IMR-90 (cell line): ENCODE measurements around the gene SERPINA3.
"Not testable (repeated sequence)": the region's sequence is repeated elsewhere in the genome, so short reads cannot be mapped to it uniquely, and the experiment has no call there.

Source experiments
- CEBPB ChIP-seq: IDR thresholded peaks from 2 replicates; pipeline ENCODE4 v1.6.1; 2012; ENCODE audit warnings: low read depth, low read length, improper control_type of control experiment
- CHD1 ChIP-seq: IDR thresholded peaks from 2 replicates; pipeline ENCODE4 v1.6.1; 2012; ENCODE audit warnings: low read depth, low read length, improper control_type of control experiment
- FOS ChIP-seq: fragments of 150-350 bp; IDR thresholded peaks from 2 replicates; pipeline ENCODE4 v1.6.1; 2016; ENCODE audit warnings: low read depth, low read length
- MAZ ChIP-seq: IDR thresholded peaks from 2 replicates; pipeline ENCODE4 v1.6.1; 2012; ENCODE audit warnings: low read depth, mild to moderate bottlenecking, low read length, improper control_type of control experiment, moderate library complexity, borderline replicate concordance
- MXI1 ChIP-seq: IDR thresholded peaks from 2 replicates; pipeline ENCODE4 v1.6.1; 2012; ENCODE audit warnings: low read depth, mild to moderate bottlenecking, low read length, moderate library complexity, borderline replicate concordance
- NFE2L2 ChIP-seq: fragments of 150-350 bp; IDR thresholded peaks from 2 replicates; pipeline ENCODE4 v1.6.1; 2016; ENCODE audit warnings: low read depth, mild to moderate bottlenecking, low read length
- TF ChIP-seq, protein P1 (sequence below): conservative IDR thresholded peaks from 2 replicates; pipeline ENCODE4 v1.5.1; 2012; ENCODE audit warnings: mild to moderate bottlenecking, low read depth, low read length, improper control_type of control experiment
- TF ChIP-seq, protein P2 (sequence below): fragments of 150-350 bp; IDR thresholded peaks from 2 replicates; pipeline ENCODE4 v1.6.1; 2017; ENCODE audit warnings: mild to moderate bottlenecking, antibody characterized with exemption, low read length, low read depth

DNA sequence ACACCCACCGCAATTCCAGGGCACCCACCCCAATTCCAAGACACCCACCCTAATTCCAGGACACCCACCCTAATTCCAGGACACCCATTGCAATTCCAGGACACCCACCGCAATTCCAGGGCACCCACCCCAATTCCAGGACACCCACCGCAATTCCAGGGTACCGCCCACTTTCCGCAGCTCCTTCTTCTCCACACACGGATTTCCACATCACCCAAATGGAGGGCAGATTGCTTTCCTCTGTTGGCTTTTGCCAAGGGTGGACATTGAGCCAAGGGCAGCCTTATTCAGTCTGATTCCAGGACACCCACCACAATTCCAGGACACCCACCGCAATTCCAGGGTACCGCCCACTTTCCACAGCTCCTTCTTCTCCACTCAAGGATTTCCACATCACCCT, 25.6 kb downstream of the SERPINA3 start:
- TF ChIP-seq CHD1, NFE2L2, MAZ, CEBPB, FOS, MXI1: not testable (repeated sequence)
- TF ChIP-seq, protein P1, sequence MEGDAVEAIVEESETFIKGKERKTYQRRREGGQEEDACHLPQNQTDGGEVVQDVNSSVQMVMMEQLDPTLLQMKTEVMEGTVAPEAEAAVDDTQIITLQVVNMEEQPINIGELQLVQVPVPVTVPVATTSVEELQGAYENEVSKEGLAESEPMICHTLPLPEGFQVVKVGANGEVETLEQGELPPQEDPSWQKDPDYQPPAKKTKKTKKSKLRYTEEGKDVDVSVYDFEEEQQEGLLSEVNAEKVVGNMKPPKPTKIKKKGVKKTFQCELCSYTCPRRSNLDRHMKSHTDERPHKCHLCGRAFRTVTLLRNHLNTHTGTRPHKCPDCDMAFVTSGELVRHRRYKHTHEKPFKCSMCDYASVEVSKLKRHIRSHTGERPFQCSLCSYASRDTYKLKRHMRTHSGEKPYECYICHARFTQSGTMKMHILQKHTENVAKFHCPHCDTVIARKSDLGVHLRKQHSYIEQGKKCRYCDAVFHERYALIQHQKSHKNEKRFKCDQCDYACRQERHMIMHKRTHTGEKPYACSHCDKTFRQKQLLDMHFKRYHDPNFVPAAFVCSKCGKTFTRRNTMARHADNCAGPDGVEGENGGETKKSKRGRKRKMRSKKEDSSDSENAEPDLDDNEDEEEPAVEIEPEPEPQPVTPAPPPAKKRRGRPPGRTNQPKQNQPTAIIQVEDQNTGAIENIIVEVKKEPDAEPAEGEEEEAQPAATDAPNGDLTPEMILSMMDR: not testable (repeated sequence)
- TF ChIP-seq, protein P2, sequence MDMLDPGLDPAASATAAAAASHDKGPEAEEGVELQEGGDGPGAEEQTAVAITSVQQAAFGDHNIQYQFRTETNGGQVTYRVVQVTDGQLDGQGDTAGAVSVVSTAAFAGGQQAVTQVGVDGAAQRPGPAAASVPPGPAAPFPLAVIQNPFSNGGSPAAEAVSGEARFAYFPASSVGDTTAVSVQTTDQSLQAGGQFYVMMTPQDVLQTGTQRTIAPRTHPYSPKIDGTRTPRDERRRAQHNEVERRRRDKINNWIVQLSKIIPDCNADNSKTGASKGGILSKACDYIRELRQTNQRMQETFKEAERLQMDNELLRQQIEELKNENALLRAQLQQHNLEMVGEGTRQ: not testable (repeated sequence)
